Left renal pelvis (tissue), 4 donors: ENCODE measurements around the gene HJV. TPM values are rescaled to one million over a fixed set of nuclear protein-coding genes. Genes with fewer than 3 reads are reported as not detected.

Experiments
- DNase-seq, 4 donors: peaks; one replicate each; pipeline ENCODE4 v3.0.0-alpha.2; 2013; ENCODE audit warnings: low read depth in 4 of 4, low spot score in 3 of 4
- polyA plus RNA-seq, 4 donors: library from polyadenylated mRNA; unstranded; fragments of 120-200 nt; gene quantifications; one replicate each; pipeline ENCODE4 v1.2.1, GENCODE V29; 2013; ENCODE audit not compliant: insufficient read length in 4 of 4

HJV gene
- polyA plus RNA-seq, 4 donors: 0.08 to 0.45 (median 0.19) TPM

- DNase-seq: no peak
Measured at GRCh38 chr1:146022403-146023127, 1.0 kb upstream of the HJV start.

- no peak for DNase-seq
Measured at GRCh38 chr1:146021050-146021445, 487 bp downstream of the HJV start.

- no peak for DNase-seq
Measured at GRCh38 chr1:146020058-146021049, 1.2 kb downstream of the HJV start.

GRCh38 chr1:146019231-146020057 lies 2.1 kb downstream of the HJV start:
- no peak for DNase-seq

- no peak for DNase-seq
Measured at GRCh38 chr1:146016891-146017290, 4.6 kb downstream of the HJV start.

- DNase-seq: no peak
Measured at GRCh38 chr1:146013559-146013922, 8.0 kb downstream of the HJV start.

GRCh38 chr1:146012703-146013558 lies 8.6 kb downstream of the HJV start:
- no peak for DNase-seq

- DNase-seq: no peak
Measured at GRCh38 chr1:146010126-146010738, 11.3 kb downstream of the HJV start.

- DNase-seq: no peak
Measured at GRCh38 chr1:146007489-146008133, 13.9 kb downstream of the HJV start.

- no peak for DNase-seq
Measured at GRCh38 chr1:146001709-146002108, 19.8 kb downstream of the HJV start.

- DNase-seq: no peak
Measured at GRCh38 chr1:145999321-146000024, 22.1 kb downstream of the HJV start.

GRCh38 chr1:145997718-145998023 lies 23.9 kb downstream of the HJV start:
- DNase-seq: no peak

- DNase-seq: no peak
Measured at GRCh38 chr1:145997016-145997717, 24.4 kb downstream of the HJV start.

- peak; percentile 95 to 98 (median 98) for DNase-seq
Measured at GRCh38 chr1:145996433-145997015, 25.0 kb downstream of the HJV start, which contains the start of gene TXNIP. TSS of gene TXNIP (minus strand) at chr1:145996579. CDS start at chr1:145996266, 313 bp downstream.

- no peak for DNase-seq
Measured at GRCh38 chr1:145995964-145996432, 25.5 kb downstream of the HJV start.

GRCh38 chr1:145995148-145995881 lies 26.2 kb downstream of the HJV start:
- DNase-seq: no peak
